Measurements from ENCODE around the gene SRF.

The SRF gene

GRCh38 chr6:43217351-43217750 is 46.3 kb downstream of the SRF start:
- ATAC-seq (ENCODE audit: low read depth) (no peak), DNase-seq (ENCODE audit: low spot score) (no peak)
- H3K27me3 ChIP-seq (ENCODE audit: insufficient read depth, poor library complexity, severe bottlenecking): no peaks in the 10 kb centered on the region
- no peaks in the 10 kb centered on the region; the same call in 1 of the 2 replicates for H3K36me3 ChIP-seq (ENCODE audit: low read depth)
- H3K9me3 ChIP-seq (ENCODE audit: severe bottlenecking): no peaks in the 10 kb centered on the region
- TF ChIP-seq CTCF (IDR thresholded peaks at IDR 0.05; ENCODE audit: poor library complexity, severe bottlenecking): no peak
- H3K27ac ChIP-seq (ENCODE audit: poor library complexity, severe bottlenecking): no peak overlapping the region
- H3K4me3 ChIP-seq (ENCODE audit: severe bottlenecking): no peak overlapping the region
- no peaks in the 10 kb centered on the region for H3K4me1 ChIP-seq (ENCODE audit: insufficient read depth, poor library complexity, severe bottlenecking)

DNA sequence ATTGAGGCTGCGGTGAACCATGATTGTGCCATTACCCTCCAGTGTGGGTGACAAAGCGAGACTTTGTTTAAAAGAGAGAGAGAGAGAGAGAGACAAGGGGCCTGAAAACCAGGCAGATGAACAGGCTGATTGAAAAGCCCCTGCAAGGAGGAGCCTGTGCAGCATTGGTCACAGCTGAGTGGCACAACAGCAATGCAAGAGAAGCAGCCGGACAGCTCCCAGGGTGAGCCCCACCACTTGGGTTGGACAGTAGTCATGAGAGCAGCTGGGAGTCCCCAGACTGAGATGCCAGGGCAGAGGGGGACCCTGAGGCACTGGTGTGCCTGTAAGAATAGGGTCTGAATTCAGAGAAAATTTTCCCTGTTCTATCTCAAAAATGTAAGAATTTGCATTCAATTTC is 48.0 kb downstream of the SRF start:
- DNase-seq (ENCODE audit: low spot score) (peak; percentile 5), ATAC-seq (ENCODE audit: low read depth) (no peak)
- H3K9me3 ChIP-seq (ENCODE audit: severe bottlenecking): no peaks in the 10 kb centered on the region
- H3K4me1 ChIP-seq (ENCODE audit: insufficient read depth, poor library complexity, severe bottlenecking): no peaks in the 10 kb centered on the region
- H3K27me3 ChIP-seq (ENCODE audit: insufficient read depth, poor library complexity, severe bottlenecking): no peaks in the 10 kb centered on the region
- no peak overlapping the region for H3K4me3 ChIP-seq (ENCODE audit: severe bottlenecking)
- H3K36me3 ChIP-seq (ENCODE audit: low read depth): peaks cover 7% of the 10 kb centered on the region; the same call in 1 of the 2 replicates
- H3K27ac ChIP-seq (ENCODE audit: poor library complexity, severe bottlenecking): no peak overlapping the region
- TF ChIP-seq CTCF (IDR thresholded peaks at IDR 0.05; ENCODE audit: poor library complexity, severe bottlenecking): no peak

- peaks cover 10% of the 10 kb centered on the region; the same call in 1 of the 2 replicates for H3K36me3 ChIP-seq (ENCODE audit: low read depth)
- H3K9me3 ChIP-seq (ENCODE audit: severe bottlenecking): no peaks in the 10 kb centered on the region
- DNase-seq (ENCODE audit: low spot score) (peak; percentile 14), ATAC-seq (ENCODE audit: low read depth) (no peak)
- H3K4me3 ChIP-seq (ENCODE audit: severe bottlenecking): no peak overlapping the region
- no peak overlapping the region for H3K27ac ChIP-seq (ENCODE audit: poor library complexity, severe bottlenecking)
- TF ChIP-seq CTCF (IDR thresholded peaks at IDR 0.05; ENCODE audit: poor library complexity, severe bottlenecking): no peak
- no peaks in the 10 kb centered on the region for H3K4me1 ChIP-seq (ENCODE audit: insufficient read depth, poor library complexity, severe bottlenecking)
- H3K27me3 ChIP-seq (ENCODE audit: insufficient read depth, poor library complexity, severe bottlenecking): no peaks in the 10 kb centered on the region
Observed at GRCh38 chr6:43219814-43220213, 48.7 kb downstream of the SRF start.

DNA sequence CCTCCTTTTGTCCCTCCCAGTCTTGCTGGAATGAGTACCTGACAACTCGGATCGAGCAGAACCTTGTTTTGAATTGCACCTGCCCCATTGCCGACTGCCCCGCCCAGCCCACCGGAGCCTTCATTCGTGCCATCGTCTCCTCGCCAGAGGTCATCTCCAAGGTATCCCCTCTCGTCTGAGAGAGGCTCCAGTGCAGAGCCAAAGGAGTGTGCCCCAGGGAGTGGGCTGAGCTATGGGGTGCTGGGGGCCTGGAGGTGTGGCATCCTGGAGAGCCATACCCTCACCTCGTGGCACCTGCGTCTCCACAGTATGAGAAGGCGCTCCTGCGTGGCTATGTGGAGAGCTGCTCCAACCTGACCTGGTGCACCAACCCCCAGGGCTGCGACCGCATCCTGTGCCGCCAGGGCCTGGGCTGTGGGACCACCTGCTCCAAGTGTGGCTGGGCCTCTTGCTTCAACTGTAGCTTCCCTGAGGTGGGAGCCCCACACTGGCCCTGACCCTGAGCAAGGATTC is 49.4 kb downstream of the SRF start:
- Histone ChIP-seq H3K27me3 (ENCODE audit: insufficient read depth, poor library complexity, severe bottlenecking) (no peaks in the 10 kb centered on the region), H3K36me3 (ENCODE audit: low read depth) (peaks cover 10% of the 10 kb centered on the region; the same call in 1 of the 2 replicates), H3K4me1 (ENCODE audit: insufficient read depth, poor library complexity, severe bottlenecking) (no peaks in the 10 kb centered on the region), H3K4me3 (ENCODE audit: severe bottlenecking) (no peak overlapping the region), H3K9me3 (ENCODE audit: severe bottlenecking) (no peaks in the 10 kb centered on the region), H3K27ac (ENCODE audit: poor library complexity, severe bottlenecking) (no peak overlapping the region)
- no peak for TF ChIP-seq CTCF (IDR thresholded peaks at IDR 0.05; ENCODE audit: poor library complexity, severe bottlenecking)
- ATAC-seq (ENCODE audit: low read depth) (no peak), DNase-seq (ENCODE audit: low spot score) (peak; percentile 45)

All from RWPE2 (cell line).